H1 (cell line): ENCODE measurements around the gene ODF4. TPM values are rescaled to one million over a fixed set of nuclear protein-coding genes. Genes with fewer than 3 reads are reported as not detected.

Experiments
- CTCF ChIA-PET: fragments of 300-600 bp; sonication (Branson Sonifier 250); formaldehyde crosslinking; loops from one replicate; lab custom pipeline; 2021; ENCODE audit not compliant: partially characterized antibody; lab: Charles Lee
- POLR2A ChIA-PET: fragments of 300-600 bp; sonication (Branson Sonifier 250); formaldehyde crosslinking; loops from one replicate; lab custom pipeline; 2021; ENCODE audit warnings: inconsistent platforms; ENCODE audit not compliant: partially characterized antibody; lab: Charles Lee
- DNase-seq, 2 experiments: peaks; one replicate each; pipeline versions ENCODE4 v3.0.0 to v3.0.0-alpha.2; 2010 to 2022; ENCODE audit warnings: low spot score in 2 of 2, low read depth in 1 of 2, mixed read lengths in 1 of 2
- FAIRE-seq: peaks from 2 replicates; lab custom pipeline; 2011; peaks lifted over from hg19 to GRCh38; lab: Jason Lieb, UNC
- H2AFZ ChIP-seq: 2 replicates; pipeline ENCODE4 v1.8.1; 2012; ENCODE audit warnings: low read length, inconsistent platforms
- H2AK5ac ChIP-seq: 2 replicates; pipeline ENCODE4 v1.6.1; 2013; ENCODE audit warnings: low read depth, low read length
- H2BK120ac ChIP-seq: replicated peaks from 2 replicates; pipeline ENCODE3; 2013; ENCODE audit warnings: low read depth, low read length, inconsistent platforms
- H2BK12ac ChIP-seq: 2 replicates; pipeline ENCODE4 v1.6.1; 2013; ENCODE audit warnings: low read depth, low read length
- H2BK15ac ChIP-seq: 2 replicates; pipeline ENCODE4 v1.6.1; 2013; ENCODE audit warnings: low read length
- H2BK20ac ChIP-seq: 2 replicates; pipeline ENCODE4 v1.6.1; 2013; ENCODE audit warnings: low read length
- H2BK5ac ChIP-seq: 2 replicates; pipeline ENCODE4 v1.6.1; 2013; ENCODE audit warnings: low read depth, low read length
- H3K14ac ChIP-seq: 2 replicates; pipeline ENCODE4 v1.6.1; 2013; ENCODE audit warnings: inconsistent platforms; ENCODE audit not compliant: insufficient read length
- H3K18ac ChIP-seq: 2 replicates; pipeline ENCODE4 v1.6.1; 2013; ENCODE audit warnings: low read length; ENCODE audit errors: extremely low read depth
- H3K23ac ChIP-seq: 2 replicates; pipeline ENCODE4 v1.6.1; 2013; ENCODE audit warnings: inconsistent platforms; ENCODE audit not compliant: insufficient read length
- H3K23me2 ChIP-seq: 2 replicates; pipeline ENCODE4 v1.6.1; 2013; ENCODE audit warnings: low read depth, low read length
- H3K27ac ChIP-seq: 2 replicates; pipeline ENCODE4 v1.6.1; 2011; ENCODE audit warnings: low read depth, low read length, inconsistent platforms
- H3K27me3 ChIP-seq, 4 experiments: replicated peaks in 1 of 4; 1 replicate in 1 of 4; 2 replicates in 3 of 4; pipeline versions ENCODE4 v1.6.1 to v1.8.1; 2011 to 2013; ENCODE audit warnings: low read length in 3 of 4, mild to moderate bottlenecking in 3 of 4, inconsistent platforms in 2 of 4, mixed read lengths in 2 of 4, moderate library complexity in 1 of 4; ENCODE audit not compliant: control insufficient read depth in 3 of 4, insufficient read depth in 3 of 4; ENCODE audit errors: extremely low read depth in 1 of 4
- H3K36me3 ChIP-seq, 4 experiments: 2 replicates each; pipeline versions ENCODE4 v1.6.1 to v1.8.1; 2011 to 2013; ENCODE audit warnings: mild to moderate bottlenecking in 4 of 4, low read length in 3 of 4, moderate library complexity in 2 of 4, control low read depth in 1 of 4, inconsistent platforms in 1 of 4; ENCODE audit not compliant: insufficient read depth in 4 of 4, control insufficient read depth in 2 of 4
- H3K4ac ChIP-seq: replicated peaks from 2 replicates; pipeline ENCODE3; 2013; ENCODE audit warnings: low read length, low read depth, mixed read lengths, inconsistent platforms; ENCODE audit not compliant: insufficient read length
- H3K4me1 ChIP-seq, 4 experiments: replicated peaks in 1 of 4; 1 replicate in 1 of 4; 2 replicates in 3 of 4; pipeline versions ENCODE4 v1.6.1 to v1.8.1; 2011 to 2013; ENCODE audit warnings: low read length in 3 of 4, inconsistent platforms in 2 of 4, mixed read lengths in 1 of 4; ENCODE audit not compliant: insufficient read depth in 4 of 4, control insufficient read depth in 3 of 4
- H3K4me2 ChIP-seq, 2 experiments: 2 replicates each; pipeline versions ENCODE4 v1.6.1 to v1.8.1; 2011 to 2013; ENCODE audit warnings: low read depth in 2 of 2, low read length in 2 of 2, control low read depth in 1 of 2, inconsistent platforms in 1 of 2, mild to moderate bottlenecking in 1 of 2; ENCODE audit not compliant: insufficient read depth in 1 of 2
- H3K4me3 ChIP-seq, 4 experiments: fragments of 200-600, 300-600 bp in 1 of 4; sonication (generic), shearing (Covaris generic), sonication (Bioruptor Twin) in 1 of 4; 2 replicates each; pipeline versions ENCODE4 v1.5.1 to v1.8.1; 2011 to 2016; ENCODE audit warnings: low read length in 4 of 4, low read depth in 3 of 4, control low read depth in 2 of 4, inconsistent platforms in 2 of 4, mild to moderate bottlenecking in 2 of 4, mixed read lengths in 1 of 4, moderate library complexity in 1 of 4; ENCODE audit not compliant: insufficient read depth in 2 of 4; ENCODE audit errors: extremely low read depth in 1 of 4
- H3K56ac ChIP-seq: replicated peaks from 2 replicates; pipeline ENCODE3; 2013; ENCODE audit warnings: low read depth, mild to moderate bottlenecking, mixed read lengths, low read length, inconsistent platforms; ENCODE audit not compliant: insufficient read length
- H3K79me1 ChIP-seq: 2 replicates; pipeline ENCODE4 v1.6.1; 2013; ENCODE audit warnings: low read depth, low read length, control low read depth
- H3K79me2 ChIP-seq, 2 experiments: 2 replicates each; pipeline versions ENCODE4 v1.6.1 to v1.8.1; 2012 to 2013; ENCODE audit warnings: low read length in 2 of 2, mild to moderate bottlenecking in 2 of 2, inconsistent platforms in 1 of 2; ENCODE audit not compliant: insufficient read depth in 2 of 2, control insufficient read depth in 1 of 2
- H3K9ac ChIP-seq, 4 experiments: replicated peaks in 1 of 4; 1 replicate in 1 of 4; 2 replicates in 3 of 4; pipeline versions ENCODE4 v1.6.1 to v1.8.1; 2011 to 2013; ENCODE audit warnings: low read depth in 3 of 4, low read length in 3 of 4, control low read depth in 2 of 4, mild to moderate bottlenecking in 2 of 4, moderate library complexity in 2 of 4, inconsistent platforms in 1 of 4; ENCODE audit errors: extremely low read depth in 1 of 4
- H3K9me3 ChIP-seq, 2 experiments: 2 replicates each; pipeline versions ENCODE4 v1.6.1 to v1.8.1; 2012 to 2013; ENCODE audit warnings: mild to moderate bottlenecking in 2 of 2, moderate library complexity in 2 of 2, control low read depth in 1 of 2, inconsistent platforms in 1 of 2, low read depth in 1 of 2, low read length in 1 of 2, mixed read lengths in 1 of 2; ENCODE audit not compliant: insufficient read depth in 2 of 2
- H4K20me1 ChIP-seq, 2 experiments: replicated peaks in 1 of 2; 2 replicates each; pipeline versions ENCODE3 to v1.8.1; 2011 to 2013; ENCODE audit warnings: inconsistent platforms in 2 of 2, low read length in 2 of 2, mild to moderate bottlenecking in 1 of 2; ENCODE audit not compliant: insufficient read depth in 2 of 2, control insufficient read depth in 1 of 2
- H4K5ac ChIP-seq: 2 replicates; pipeline ENCODE4 v1.6.1; 2013; ENCODE audit warnings: low read length, low read depth, mixed read lengths, inconsistent platforms; ENCODE audit not compliant: insufficient read length
- H4K8ac ChIP-seq: 2 replicates; pipeline ENCODE4 v1.8.0; 2013; ENCODE audit warnings: mild to moderate bottlenecking, moderate library complexity, low read length, inconsistent platforms; ENCODE audit not compliant: insufficient read depth; ENCODE audit errors: extremely low read depth
- H4K91ac ChIP-seq: replicated peaks from 2 replicates; pipeline ENCODE3; 2013; ENCODE audit warnings: low read length, mixed read lengths, inconsistent platforms; ENCODE audit not compliant: insufficient read length
- BCL11A ChIP-seq, 2 experiments: IDR thresholded peaks; one replicate each; pipeline ENCODE4 v1.6.1; 2011; ENCODE audit warnings: low read depth in 2 of 2, low read length in 2 of 2, mild to moderate bottlenecking in 2 of 2
- GTF2F1 ChIP-seq: IDR thresholded peaks from 2 replicates; pipeline ENCODE4 v1.6.1; 2012; ENCODE audit warnings: low read depth, low read length, improper control_type of control experiment, borderline replicate concordance
- SIX5 ChIP-seq: IDR thresholded peaks from 2 replicates; pipeline ENCODE4 v1.6.1; 2011; ENCODE audit warnings: mild to moderate bottlenecking, low read depth, low read length
- SP1 ChIP-seq: IDR thresholded peaks from 2 replicates; pipeline ENCODE4 v1.6.1; 2011; ENCODE audit warnings: low read depth, low read length
- SP2 ChIP-seq: IDR thresholded peaks from 2 replicates; pipeline ENCODE4 v1.6.1; 2012; ENCODE audit warnings: mild to moderate bottlenecking, low read length, inconsistent platforms
- TAF7 ChIP-seq: optimal IDR thresholded peaks from 2 replicates; pipeline ENCODE3; 2011; ENCODE audit warnings: low read depth, mild to moderate bottlenecking, inconsistent platforms, low read length, moderate library complexity, borderline replicate concordance
- WGBS, 2 experiments: shearing (Covaris generic) in 1 of 2; methylation state at CpG; one replicate each; pipeline versions ENCODE4 v1.1.6 to v1.1.7; 2013 to 2015; ENCODE audit warnings: low lambda C conversion rate in 2 of 2, mixed read lengths in 2 of 2, inconsistent platforms in 1 of 2, low coverage in 1 of 2, missing lambda C conversion rate in 1 of 2; ENCODE audit not compliant: insufficient replicate concordance in 2 of 2, insufficient coverage in 1 of 2, insufficient read length in 1 of 2; ENCODE audit errors: extremely low coverage in 1 of 2, missing lambda C conversion rate in 1 of 2; 5-methylcytosine and 5-hydroxymethylcytosine counted together
- polyA plus RNA-seq, 7 experiments: library from polyadenylated mRNA; depleted of rRNA in 3 of 7; stranded (reverse) in 5 of 7; unstranded in 2 of 7; fragments of >200 nt in 5 of 7; fragments of 200-250 nt in 2 of 7; gene quantifications; 1 replicate in 5 of 7; 2 replicates in 1 of 7; 4 replicates in 1 of 7; pipeline versions ENCODE4 v1.2.1 to v1.2.3, GENCODE V29; 2011 to 2013; ENCODE audit warnings: missing spikeins in 2 of 7, mixed read lengths in 2 of 7
- total RNA-seq: library from RNA; stranded (reverse); fragmentation: NEBNext Ultra II Directional; extraction: Animal tissue kit (Norgen Biotek cat#: 25700); gene quantifications from 2 replicates; pipeline ENCODE4 v1.2.1, GENCODE V29; 2021

ODF4 gene
- total and polyA plus RNA-seq, 2 of the 8 experiments (the other 6 are each of a cell fraction or from before 2014, with no cell fraction given) = not detected

- H3K27me3 ChIP-seq = no peaks in the 10 kb centered on the region
- ChIA-PET POLR2A (interaction anchor here (1.0 to 4.7 kb wide), 8 partner anchors 9 to 406 kb away, joined by 3 to 51 read pairs (median 4); partner anchors contain the start of genes AURKB, CTC1, MFSD6L and NDEL1), CTCF (interaction anchor here (0.6 to 2.5 kb wide), 4 partner anchors 10 to 102 kb away, joined by 3 to 16 read pairs (median 6); no protein-coding TSS in a partner anchor)
- H3K9ac ChIP-seq = no peak overlapping the region
- H3K14ac ChIP-seq = no peak overlapping the region
- H2BK120ac ChIP-seq = no peak overlapping the region
- no peak overlapping the region for H4K5ac ChIP-seq
- H4K20me1 ChIP-seq = no peaks in the 10 kb centered on the region
- no peak overlapping the region for H3K27ac ChIP-seq
- no peak overlapping the region for H3K56ac ChIP-seq
- no peak for DNase-seq
- H4K8ac ChIP-seq = no peak overlapping the region; the same call in 1 of the 2 replicates
- no peak overlapping the region for H2BK20ac ChIP-seq
- H4K91ac ChIP-seq = no peak overlapping the region
- H3K4me3 ChIP-seq = no peak overlapping the region
- H2AFZ ChIP-seq = no peak overlapping the region
- H2BK12ac ChIP-seq = no peak overlapping the region
- H2BK5ac ChIP-seq = peak overlapping the region; percentile 6; the same call in 1 of the 2 replicates
- peaks cover 4 to 12% (median 4%) of the 10 kb centered on the region in 4 experiments; a peak in 6 of 7 replicates for H3K4me1 ChIP-seq
- no peaks in the 10 kb centered on the region; the same call in 1 of the 2 replicates for H3K79me1 ChIP-seq
- no peak overlapping the region for H3K23ac ChIP-seq
- H3K23me2 ChIP-seq = no peaks in the 10 kb centered on the region
- no peak for FAIRE-seq
- H3K4me2 ChIP-seq = no peak overlapping the region
- no peaks in the 10 kb centered on the region for H3K9me3 ChIP-seq
- no peak for TF ChIP-seq BCL11A (IDR thresholded peaks at IDR 0.05; ENCODE audit: low read depth in 2 of 2, low read length in 2 of 2)
- no peak for TF ChIP-seq SP2
- no peak for TF ChIP-seq SIX5
- no peak for TF ChIP-seq GTF2F1
- TF ChIP-seq SP1 = no peak
- TF ChIP-seq TAF7 = no peak
- H2BK15ac ChIP-seq = no peak overlapping the region
- no peaks in the 10 kb centered on the region for H3K36me3 ChIP-seq
- WGBS, 2 experiments = 89% methylated on average over 8 of the region's 8 CpGs; no CpG with 5 or more reads in 1 of the 2 experiments
- H2AK5ac ChIP-seq = no peak overlapping the region
- H3K18ac ChIP-seq = no peak overlapping the region
- no peaks in the 10 kb centered on the region for H3K79me2 ChIP-seq
- H3K4ac ChIP-seq = no peak overlapping the region
Measured at GRCh38 chr17:8393470-8394231, 54.0 kb downstream of the ODF4 start.
